ENCODE results near the gene FBXL14. TPM values are rescaled to one million over a fixed set of nuclear protein-coding genes. Genes with fewer than 3 reads are reported as not detected.
A peak's percentile ranks its signal among the peaks of the same experiment; 100 is the strongest.

FBXL14 gene
- total and polyA plus RNA-seq, 8 donors = 7.5 to 15.5 (median 10.6) TPM

DNA sequence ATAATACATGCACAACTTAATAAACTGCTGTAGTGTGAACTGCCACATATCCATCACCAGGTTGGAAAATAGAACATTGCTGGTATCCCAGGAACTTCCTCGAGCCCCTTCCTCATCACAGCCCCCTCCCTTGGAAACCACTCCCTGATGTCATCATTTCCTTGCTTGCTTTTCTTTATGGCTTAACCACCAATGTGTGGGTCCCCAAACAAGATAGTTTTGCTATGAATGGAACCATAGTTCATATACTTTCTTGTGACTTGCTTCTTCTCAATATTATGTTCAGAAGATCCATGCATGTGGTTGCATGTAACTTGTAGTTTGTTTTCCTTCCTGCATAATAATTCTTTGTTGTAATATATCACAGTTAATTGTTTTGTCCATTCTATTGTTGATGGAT is 25.7 kb upstream of the FBXL14 start:
- Histone ChIP-seq H3K27ac (peak overlapping the region in 1 of 2 donors; percentile 67), H3K4me3 (no peak overlapping the region), H3K9me3 (no peaks in the 10 kb centered on the region), H3K4me1 (peaks cover 3 to 48% of the 10 kb centered on the region in 2 donors), H3K36me3 (no peaks in the 10 kb centered on the region), H3K27me3 (no peaks in the 10 kb centered on the region)
- DNase-seq (no peak), ATAC-seq (no peak)
- intact Hi-C loops (cut with DNase I) = no loop called here
- TF ChIP-seq, protein P1, sequence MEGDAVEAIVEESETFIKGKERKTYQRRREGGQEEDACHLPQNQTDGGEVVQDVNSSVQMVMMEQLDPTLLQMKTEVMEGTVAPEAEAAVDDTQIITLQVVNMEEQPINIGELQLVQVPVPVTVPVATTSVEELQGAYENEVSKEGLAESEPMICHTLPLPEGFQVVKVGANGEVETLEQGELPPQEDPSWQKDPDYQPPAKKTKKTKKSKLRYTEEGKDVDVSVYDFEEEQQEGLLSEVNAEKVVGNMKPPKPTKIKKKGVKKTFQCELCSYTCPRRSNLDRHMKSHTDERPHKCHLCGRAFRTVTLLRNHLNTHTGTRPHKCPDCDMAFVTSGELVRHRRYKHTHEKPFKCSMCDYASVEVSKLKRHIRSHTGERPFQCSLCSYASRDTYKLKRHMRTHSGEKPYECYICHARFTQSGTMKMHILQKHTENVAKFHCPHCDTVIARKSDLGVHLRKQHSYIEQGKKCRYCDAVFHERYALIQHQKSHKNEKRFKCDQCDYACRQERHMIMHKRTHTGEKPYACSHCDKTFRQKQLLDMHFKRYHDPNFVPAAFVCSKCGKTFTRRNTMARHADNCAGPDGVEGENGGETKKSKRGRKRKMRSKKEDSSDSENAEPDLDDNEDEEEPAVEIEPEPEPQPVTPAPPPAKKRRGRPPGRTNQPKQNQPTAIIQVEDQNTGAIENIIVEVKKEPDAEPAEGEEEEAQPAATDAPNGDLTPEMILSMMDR (IDR thresholded peaks at IDR 0.05) = no peak

DNA sequence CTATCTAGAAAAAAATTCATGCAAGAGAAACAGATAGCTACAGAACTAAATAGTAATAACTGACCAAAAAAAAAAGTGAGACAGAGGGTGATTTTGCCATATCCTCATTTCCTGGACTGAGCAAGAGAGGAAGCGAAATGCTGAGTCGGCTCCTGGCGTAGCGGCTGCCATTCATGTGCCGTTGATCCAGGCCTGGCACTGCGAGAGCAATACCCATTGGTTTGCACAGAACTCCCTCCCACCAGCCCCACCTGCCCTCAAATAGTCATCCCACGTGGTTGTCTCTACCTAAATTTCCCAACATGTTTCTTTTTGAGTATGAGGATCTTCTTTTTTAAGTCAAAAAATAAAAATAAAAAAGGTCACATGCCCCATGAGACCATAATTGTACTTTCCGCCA is 25.2 kb upstream of the FBXL14 start:
- H3K4me3 ChIP-seq = no peak overlapping the region
- no peaks in the 10 kb centered on the region for H3K9me3 ChIP-seq
- TF ChIP-seq, protein P1 (IDR thresholded peaks at IDR 0.05) = no peak
- ATAC-seq (peak; percentile 77), DNase-seq (peak in 3 of 4 donors; percentile 24 to 91 (median 81))
- no peaks in the 10 kb centered on the region for H3K27me3 ChIP-seq
- intact Hi-C loops (cut with DNase I) = no loop called here
- H3K4me1 ChIP-seq = peaks cover 3 to 48% of the 10 kb centered on the region in 2 donors
- peak overlapping the region in 1 of 2 donors; percentile 67 for H3K27ac ChIP-seq
- H3K36me3 ChIP-seq = no peaks in the 10 kb centered on the region

DNA sequence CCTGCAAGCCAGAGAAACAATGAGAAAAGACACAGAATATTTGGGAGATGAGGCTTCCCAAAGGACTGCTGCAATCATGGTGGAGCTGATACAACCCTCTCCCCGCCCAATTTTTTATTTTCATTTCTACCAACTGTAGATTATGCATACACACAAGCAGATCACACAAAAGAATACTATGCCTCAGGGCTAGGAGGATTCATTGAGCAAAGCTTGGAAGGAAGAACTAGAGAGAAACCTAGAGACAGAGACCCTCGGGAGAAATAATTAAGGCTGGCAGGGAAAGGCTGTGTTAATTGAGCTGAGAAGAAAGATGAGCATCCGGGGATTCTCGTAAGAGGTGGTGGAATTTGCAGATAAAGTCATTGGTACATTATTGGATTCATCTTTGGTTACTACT is 24.8 kb upstream of the FBXL14 start:
- no peak for DNase-seq
- intact Hi-C loops (cut with DNase I) = no loop called here

DNA sequence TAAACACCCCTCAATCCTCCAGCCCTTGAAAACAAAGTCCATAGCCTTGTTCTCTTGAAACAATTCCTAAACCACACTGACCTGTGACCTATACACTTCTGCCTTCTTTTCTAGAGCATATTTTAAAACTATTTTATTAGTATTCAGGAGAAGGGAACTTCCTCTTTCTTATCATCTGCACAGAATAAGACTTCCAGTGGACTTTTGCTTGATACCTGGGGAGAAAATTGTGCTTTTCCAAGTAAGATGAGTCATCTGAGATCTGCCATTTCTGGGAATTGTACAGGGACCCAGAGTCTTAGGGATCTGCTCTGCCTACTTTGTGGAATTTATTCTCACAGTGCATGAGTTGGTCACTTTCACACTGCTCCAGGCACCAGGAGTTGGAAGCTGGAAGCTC is 24.1 kb upstream of the FBXL14 start:
- peaks cover 3 to 48% of the 10 kb centered on the region in 2 donors for H3K4me1 ChIP-seq
- H3K27ac ChIP-seq = peak overlapping the region in 1 of 2 donors; percentile 67
- no peaks in the 10 kb centered on the region for H3K9me3 ChIP-seq
- no peak overlapping the region for H3K4me3 ChIP-seq
- intact Hi-C loops (cut with DNase I) = no loop called here
- ATAC-seq (peak; percentile 39), DNase-seq (no peak)
- no peaks in the 10 kb centered on the region for H3K36me3 ChIP-seq
- no peaks in the 10 kb centered on the region for H3K27me3 ChIP-seq
- TF ChIP-seq, protein P1 (IDR thresholded peaks at IDR 0.05) = no peak

More for the DNA sequence above, 24.8 kb upstream of the FBXL14 start:
- no peaks in the 10 kb centered on the region for H3K36me3 ChIP-seq
- H3K27me3 ChIP-seq = no peaks in the 10 kb centered on the region
- no peak for ATAC-seq
- TF ChIP-seq, protein P1 (IDR thresholded peaks at IDR 0.05) = no peak
- H3K9me3 ChIP-seq = no peaks in the 10 kb centered on the region
- H3K4me1 ChIP-seq = peaks cover 3 to 48% of the 10 kb centered on the region in 2 donors
- H3K4me3 ChIP-seq = no peak overlapping the region
- peak overlapping the region in 1 of 2 donors; percentile 67 for H3K27ac ChIP-seq

DNA sequence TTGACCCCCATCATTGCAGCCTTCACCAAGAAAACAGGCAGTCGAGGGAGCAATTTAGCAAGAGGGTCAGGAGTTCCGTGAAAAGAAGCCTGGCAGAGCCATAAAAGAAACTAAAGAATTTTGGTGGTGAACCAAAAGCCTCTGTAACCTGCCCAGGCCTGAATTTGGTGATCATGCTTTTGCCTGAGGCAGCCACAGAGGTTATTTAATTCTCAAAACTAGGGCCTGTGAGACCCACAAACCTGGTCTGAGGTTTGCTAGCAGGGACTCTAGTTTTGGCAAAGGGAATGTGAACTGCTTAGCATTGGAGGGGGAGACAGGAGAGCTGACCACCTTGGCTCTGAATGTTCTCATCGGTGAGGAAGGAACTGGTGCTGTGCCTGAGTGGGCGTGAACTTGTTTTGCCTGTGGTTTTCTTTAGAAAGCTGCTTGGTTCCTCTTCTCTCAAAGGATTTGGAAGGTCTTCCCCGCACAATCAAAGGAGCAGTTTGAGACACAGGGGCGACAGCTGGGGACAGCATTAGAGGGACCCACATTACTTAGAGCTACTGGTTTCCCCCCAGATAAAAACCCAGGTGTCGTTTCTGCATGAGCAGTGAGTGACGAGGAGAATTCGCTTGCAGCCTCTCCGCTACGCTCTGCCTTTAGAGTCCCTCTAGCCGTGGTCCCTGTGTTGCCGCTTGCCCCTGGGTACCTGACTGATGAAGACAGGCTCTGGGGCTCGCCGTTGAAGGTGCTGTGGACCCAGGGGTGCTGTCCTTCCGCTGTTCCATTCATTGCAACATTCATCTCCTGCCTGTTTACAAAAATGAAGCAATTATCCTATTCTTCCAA is 22.1 kb upstream of the FBXL14 start:
- no peaks in the 10 kb centered on the region for H3K36me3 ChIP-seq
- intact Hi-C loops (cut with DNase I) = no loop called here
- no peaks in the 10 kb centered on the region for H3K27me3 ChIP-seq
- H3K4me1 ChIP-seq = peaks cover 3 to 55% of the 10 kb centered on the region in 2 donors
- no peak for DNase-seq
- H3K4me3 ChIP-seq = no peak overlapping the region
- H3K27ac ChIP-seq = no peak overlapping the region
- no peaks in the 10 kb centered on the region for H3K9me3 ChIP-seq
- TF ChIP-seq, protein P1 (IDR thresholded peaks at IDR 0.05) = no peak
- ATAC-seq = no peak

Measured in left lung (tissue), 10 donors.